HTERT RPE-1 (cell line): Measurements from ENCODE around the gene RCAN2.

Experiments
- in situ Hi-C: fragments of 300-500 bp; cut with MboI; formaldehyde crosslinking; loops from 4 replicates; pipeline ENCODE4 v1.14.3; 2020; ENCODE audit warnings: low sequenced_read_pairs

The RCAN2 gene

DNA sequence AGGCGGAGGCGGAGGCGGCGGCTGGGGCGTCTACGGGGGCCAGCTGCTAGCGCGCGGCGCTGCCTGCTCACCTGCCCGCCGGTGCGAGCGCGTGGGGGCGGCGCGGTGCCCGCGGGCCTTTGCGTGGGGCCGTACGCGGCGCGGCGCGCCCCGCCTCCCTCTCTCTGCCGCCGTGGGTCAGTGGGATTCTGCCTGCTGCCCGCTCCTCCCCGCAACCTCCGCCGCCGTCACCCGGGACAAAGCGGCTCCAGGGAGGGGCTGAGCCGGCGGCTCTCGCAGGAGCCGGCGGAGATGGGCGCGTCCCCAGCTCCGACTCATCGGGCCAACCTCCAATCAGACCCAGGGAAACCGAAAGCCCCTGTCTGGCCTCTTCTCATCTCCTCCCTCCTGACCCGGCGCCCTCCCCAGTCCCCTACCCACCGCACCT lies at the start of gene RCAN2:
TSS of gene RCAN2 (minus strand) at position 249 of the 427 bp plus-strand sequence.
- in situ Hi-C loops: no loop called here

DNA sequence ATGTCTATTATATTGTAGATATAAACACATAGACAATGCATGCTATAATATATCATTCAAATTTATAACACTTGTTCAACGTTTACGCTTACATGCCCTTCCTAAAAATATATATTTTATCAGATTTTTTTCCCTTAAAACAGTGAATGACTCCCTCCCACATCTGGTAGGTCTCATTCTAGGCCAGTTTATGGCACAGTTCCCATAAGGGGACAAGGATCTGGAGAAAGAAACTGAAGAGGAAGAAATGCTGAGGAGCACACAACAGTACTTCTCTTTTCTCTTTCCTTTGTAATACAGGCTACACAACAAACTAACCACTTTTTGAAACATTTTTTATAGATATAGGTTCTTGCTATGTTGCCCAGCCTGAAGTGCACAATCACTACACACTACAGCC lies 48.6 kb upstream of the RCAN2 start:
- in situ Hi-C loops: no loop called here

GRCh38 chr6:46538800-46539480 lies 47.7 kb upstream of the RCAN2 start:
- in situ Hi-C loops: no loop called here

DNA sequence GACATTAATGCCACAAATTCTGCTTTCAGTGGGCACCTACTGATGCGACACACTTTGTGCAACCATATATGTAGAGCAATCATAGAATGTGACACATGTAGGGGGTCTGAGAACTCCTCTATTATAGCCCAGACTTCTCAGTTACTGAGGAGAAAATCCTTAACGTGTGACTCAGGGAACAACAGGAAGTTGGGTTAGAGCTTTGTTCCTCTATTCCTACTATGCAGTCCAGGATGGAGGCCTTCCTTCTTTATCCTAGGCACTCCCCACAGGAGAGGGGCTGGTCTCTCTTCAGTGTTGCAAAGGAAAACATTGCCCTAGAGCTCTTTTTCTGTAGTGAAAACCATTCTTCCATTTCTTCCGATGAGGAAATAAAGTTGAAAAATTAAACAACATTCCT lies 39.6 kb upstream of the RCAN2 start:
- in situ Hi-C loops: no loop called here

- in situ Hi-C loops: no loop called here
Measured at GRCh38 chr6:46528961-46529750, 37.9 kb upstream of the RCAN2 start.

GRCh38 chr6:46526607-46527006 lies 35.4 kb upstream of the RCAN2 start:
- in situ Hi-C loops: no loop called here

DNA sequence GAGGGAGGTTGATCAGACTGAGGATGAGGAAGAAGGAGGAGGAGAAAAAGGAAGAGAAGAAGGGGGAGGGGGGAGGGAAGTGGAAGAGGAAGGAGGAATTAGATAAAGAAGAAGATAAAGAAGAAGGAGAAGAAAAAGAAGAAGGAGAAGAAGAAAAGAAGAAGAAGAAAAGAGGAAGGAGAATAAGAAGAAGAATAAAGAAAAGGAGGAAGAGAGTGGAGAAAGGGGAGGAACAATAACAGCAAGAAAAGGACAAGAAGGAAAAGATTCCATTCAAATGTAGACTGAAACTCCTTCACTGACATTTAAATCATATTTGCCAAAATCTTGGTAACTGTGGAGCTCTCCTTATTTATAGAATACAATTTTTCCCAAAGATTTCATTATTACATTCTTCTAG lies 34.3 kb upstream of the RCAN2 start:
- in situ Hi-C loops: no loop called here

- in situ Hi-C loops: no loop called here
Measured at GRCh38 chr6:46521464-46521971, 30.3 kb upstream of the RCAN2 start.

DNA sequence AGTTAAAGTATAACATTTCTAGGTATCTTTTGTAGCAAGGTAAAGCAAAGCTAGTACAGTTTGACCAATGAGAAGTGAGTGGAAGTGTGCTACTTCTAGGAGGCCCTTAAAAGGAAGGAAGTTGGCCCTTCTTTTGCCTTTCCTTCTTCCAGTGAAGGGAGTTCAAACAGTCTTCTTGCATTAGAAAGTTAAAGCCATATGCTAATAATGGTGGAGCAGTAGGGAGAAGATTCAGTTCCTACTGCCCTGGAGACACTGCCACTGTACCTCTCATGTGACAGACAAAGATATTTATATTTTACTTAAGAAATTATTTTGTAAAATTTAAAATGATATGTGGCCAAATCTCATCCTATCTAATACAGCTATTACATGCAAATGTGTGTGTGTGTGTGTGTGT lies 26.0 kb upstream of the RCAN2 start:
- in situ Hi-C loops: no loop called here

- in situ Hi-C loops: no loop called here
Measured at GRCh38 chr6:46513533-46513932, 22.3 kb upstream of the RCAN2 start.

DNA sequence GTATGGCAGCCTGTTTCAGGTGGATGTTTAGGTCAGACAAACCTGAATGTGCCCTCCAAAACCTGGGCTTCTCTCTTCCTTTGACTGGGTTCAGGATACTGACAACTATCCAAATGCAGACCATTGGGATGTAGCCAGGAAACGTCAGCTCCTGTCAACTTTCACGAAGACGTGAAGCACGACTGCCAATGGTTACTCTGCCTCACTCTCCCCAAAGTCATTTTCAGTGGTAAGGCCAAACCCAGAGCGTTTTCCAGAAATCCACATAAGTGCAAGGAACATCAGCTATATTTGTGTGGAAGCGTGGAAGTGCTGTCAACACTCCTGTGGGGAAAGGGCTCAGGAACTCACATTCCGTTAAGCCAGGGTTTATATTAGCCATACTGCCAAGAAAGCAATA lies 20.1 kb upstream of the RCAN2 start:
- in situ Hi-C loops: no loop called here

DNA sequence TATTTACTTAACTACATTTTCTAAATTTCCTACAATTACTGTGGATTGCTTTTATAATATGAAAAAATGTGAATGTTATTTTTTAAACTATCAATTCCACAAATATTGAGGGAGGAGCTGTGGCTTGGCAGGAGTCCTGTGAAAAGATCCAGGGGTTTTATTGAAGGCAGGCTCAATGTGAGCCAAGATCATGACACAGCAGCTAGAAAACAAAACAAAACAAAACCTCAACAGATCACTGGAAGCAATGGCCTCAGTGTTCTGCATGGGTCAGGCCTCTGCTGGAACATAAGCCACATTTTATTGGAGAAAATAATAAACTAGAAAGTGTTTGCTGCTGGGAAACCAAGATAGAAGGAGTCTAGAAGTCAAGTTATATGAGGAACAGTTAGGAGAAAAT lies 19.4 kb upstream of the RCAN2 start:
- in situ Hi-C loops: no loop called here

GRCh38 chr6:46509981-46510510 lies 18.8 kb upstream of the RCAN2 start:
- in situ Hi-C loops: no loop called here

DNA sequence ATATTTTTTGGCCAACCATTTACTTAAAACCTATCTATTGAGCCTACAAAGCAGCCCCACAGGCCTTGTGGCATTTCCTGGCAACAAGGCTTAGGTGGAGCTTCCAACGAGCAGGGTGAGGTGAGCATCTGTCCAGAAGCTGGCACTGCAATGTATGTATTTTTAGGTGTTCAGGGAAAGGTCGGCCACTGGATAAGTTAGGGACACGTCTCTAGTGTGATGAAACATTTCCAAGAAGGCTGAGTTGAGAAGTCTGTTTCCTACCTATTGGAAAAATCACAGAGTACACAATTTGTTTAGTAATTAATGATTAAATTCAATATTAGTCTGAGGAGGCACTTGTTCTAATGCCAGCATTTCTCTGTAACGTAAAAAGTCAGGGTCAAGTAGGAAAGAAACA lies 17.8 kb upstream of the RCAN2 start:
- in situ Hi-C loops: no loop called here

DNA sequence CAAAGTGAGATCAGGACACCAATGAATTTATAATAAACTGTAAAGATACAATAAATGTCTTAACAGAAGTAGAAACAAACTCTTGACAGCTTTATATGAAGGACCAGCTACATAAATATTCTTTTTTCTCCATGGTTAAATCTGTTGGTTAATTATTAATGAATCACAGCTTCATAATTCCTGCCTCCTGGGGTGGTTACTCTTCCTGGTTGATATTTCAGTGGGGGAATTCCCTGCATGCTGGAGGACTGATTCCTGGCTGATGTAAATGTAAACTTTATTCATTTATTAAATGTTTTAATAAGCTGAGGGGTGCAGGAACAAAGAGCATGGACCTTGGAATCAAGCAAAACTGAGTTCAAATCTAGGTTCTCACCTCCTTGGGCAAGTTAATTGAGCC lies 16.2 kb upstream of the RCAN2 start:
- in situ Hi-C loops: no loop called here

GRCh38 chr6:46505693-46506512 lies 14.7 kb upstream of the RCAN2 start:
- in situ Hi-C loops: no loop called here

DNA sequence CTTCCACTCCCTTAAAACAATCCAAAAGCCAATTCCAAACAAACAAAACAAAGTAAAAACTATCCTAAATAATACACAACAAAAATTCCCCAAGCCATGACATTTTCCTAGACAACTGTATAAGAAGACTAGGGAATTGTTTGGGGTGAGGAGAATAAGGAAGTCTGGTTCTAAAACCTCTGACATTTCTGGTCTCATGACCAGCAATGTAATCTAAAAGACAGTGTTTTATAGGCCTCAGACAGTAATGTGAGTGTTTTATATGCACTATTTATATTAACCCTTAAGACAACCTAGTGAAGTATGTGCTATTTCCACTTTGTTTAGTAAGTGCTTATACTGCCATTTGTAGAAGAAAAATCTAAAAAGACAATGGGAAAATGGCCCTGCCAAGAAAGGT lies 13.0 kb upstream of the RCAN2 start:
- in situ Hi-C loops: no loop called here

GRCh38 chr6:46502486-46503119 lies 11.4 kb upstream of the RCAN2 start:
- in situ Hi-C loops: no loop called here

DNA sequence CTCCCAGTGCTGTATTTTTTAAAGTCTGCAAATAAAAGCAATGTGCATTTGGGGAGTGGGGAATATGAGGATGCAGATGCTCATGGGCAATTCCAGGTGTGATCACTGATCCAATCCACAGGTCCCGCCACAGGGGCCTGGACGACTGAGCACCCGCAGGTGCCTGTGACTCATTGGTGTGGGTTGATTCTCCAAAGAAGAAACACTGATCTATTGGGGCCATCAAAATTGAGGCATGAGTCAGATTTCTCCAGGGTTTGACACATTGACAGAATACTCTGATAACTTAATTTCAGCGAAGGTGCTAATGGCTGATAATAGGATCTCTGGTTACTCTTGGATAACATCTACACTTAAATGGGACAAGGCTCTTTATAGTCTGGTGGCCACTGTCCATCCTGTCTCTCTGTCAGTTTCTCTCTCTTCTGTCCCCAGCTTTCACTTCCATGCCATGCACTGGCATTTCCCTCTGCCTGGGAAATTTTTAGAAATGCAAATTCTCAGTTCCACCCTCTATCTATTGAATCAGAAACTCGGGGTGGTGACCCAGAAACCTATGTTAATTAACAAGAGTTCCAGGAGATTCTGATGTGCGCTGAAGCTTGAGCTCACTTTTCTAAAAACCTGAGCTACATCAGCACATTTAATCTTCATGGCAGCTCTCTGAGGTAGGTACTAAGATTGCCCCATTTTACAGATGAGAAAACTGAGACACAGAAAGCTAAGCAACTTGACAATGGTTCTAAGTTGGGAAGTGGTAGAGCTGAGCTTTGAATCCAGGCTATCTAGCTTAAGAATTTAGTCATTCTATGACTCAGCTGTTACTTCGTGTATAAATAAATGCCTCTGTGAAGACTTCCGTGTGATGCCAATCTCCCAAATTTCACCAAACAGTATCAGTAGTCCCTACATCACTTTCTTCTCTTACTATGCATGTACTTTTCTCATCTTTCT lies 10.2 kb upstream of the RCAN2 start:
- in situ Hi-C loops: no loop called here

- in situ Hi-C loops: no loop called here
Measured at GRCh38 chr6:46500382-46500781, 9.1 kb upstream of the RCAN2 start.
